ENCODE data around the gene IRAK3.

IRAK3 gene

GRCh38 chr12:66188584-66189485 lies at the start of gene IRAK3:
IRAK3 (plus strand) TSS chr12:66189214; CDS start chr12:66189300, 86 bp downstream.
- peak; percentile 43 for DNase-seq

- DNase-seq, result no peak
Measured at GRCh38 chr12:66139328-66139727, 49.7 kb upstream of the IRAK3 start.

GRCh38 chr12:66140731-66141130 lies 48.3 kb upstream of the IRAK3 start:
- no peak for DNase-seq

- DNase-seq, result no peak
Measured at GRCh38 chr12:66141299-66141698, 47.7 kb upstream of the IRAK3 start.

GRCh38 chr12:66142826-66143225 lies 46.2 kb upstream of the IRAK3 start:
- no peak for DNase-seq

GRCh38 chr12:66143868-66144267 lies 45.1 kb upstream of the IRAK3 start:
- no peak for DNase-seq

- no peak for DNase-seq
Measured at GRCh38 chr12:66144791-66145754, 43.9 kb upstream of the IRAK3 start.

GRCh38 chr12:66149702-66150398 lies 39.2 kb upstream of the IRAK3 start:
- DNase-seq, result no peak

- no peak for DNase-seq
Measured at GRCh38 chr12:66152732-66153131, 36.3 kb upstream of the IRAK3 start.

GRCh38 chr12:66154776-66155175 lies 34.2 kb upstream of the IRAK3 start:
- no peak for DNase-seq

- no peak for DNase-seq
Measured at GRCh38 chr12:66156654-66157053, 32.4 kb upstream of the IRAK3 start.

- DNase-seq, result no peak
Measured at GRCh38 chr12:66159123-66159522, 29.9 kb upstream of the IRAK3 start.

- DNase-seq, result no peak
Measured at GRCh38 chr12:66160704-66161103, 28.3 kb upstream of the IRAK3 start.

GRCh38 chr12:66162701-66163100 lies 26.3 kb upstream of the IRAK3 start:
- DNase-seq, result no peak

GRCh38 chr12:66163289-66163688 lies 25.7 kb upstream of the IRAK3 start:
- no peak for DNase-seq

- DNase-seq, result no peak
Measured at GRCh38 chr12:66164349-66164821, 24.6 kb upstream of the IRAK3 start.

GRCh38 chr12:66165141-66165540 lies 23.9 kb upstream of the IRAK3 start:
- DNase-seq, result no peak

- no peak for DNase-seq
Measured at GRCh38 chr12:66166561-66166960, 22.5 kb upstream of the IRAK3 start.

GRCh38 chr12:66168410-66168809 lies 20.6 kb upstream of the IRAK3 start:
- no peak for DNase-seq

GRCh38 chr12:66169221-66170170 lies 19.5 kb upstream of the IRAK3 start, which contains the start of gene TMBIM4:
TMBIM4 (minus strand) TSS chr12:66169996; CDS start chr12:66169951, 45 bp downstream.
- peak; percentile 84 for DNase-seq

GRCh38 chr12:66170606-66171005 lies 18.4 kb upstream of the IRAK3 start:
- DNase-seq, result no peak
